NCI-H526 treated with DMSO at 0.1 percent for 48 hours (cell line): Measurements from ENCODE around the gene NCCRP1.

Experiments used
- DNase-seq: peaks from one replicate; lab custom pipeline; 2025; lab: John Stamatoyannopoulos, UW

Gene NCCRP1, protein sequence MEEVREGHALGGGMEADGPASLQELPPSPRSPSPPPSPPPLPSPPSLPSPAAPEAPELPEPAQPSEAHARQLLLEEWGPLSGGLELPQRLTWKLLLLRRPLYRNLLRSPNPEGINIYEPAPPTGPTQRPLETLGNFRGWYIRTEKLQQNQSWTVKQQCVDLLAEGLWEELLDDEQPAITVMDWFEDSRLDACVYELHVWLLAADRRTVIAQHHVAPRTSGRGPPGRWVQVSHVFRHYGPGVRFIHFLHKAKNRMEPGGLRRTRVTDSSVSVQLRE

DNA sequence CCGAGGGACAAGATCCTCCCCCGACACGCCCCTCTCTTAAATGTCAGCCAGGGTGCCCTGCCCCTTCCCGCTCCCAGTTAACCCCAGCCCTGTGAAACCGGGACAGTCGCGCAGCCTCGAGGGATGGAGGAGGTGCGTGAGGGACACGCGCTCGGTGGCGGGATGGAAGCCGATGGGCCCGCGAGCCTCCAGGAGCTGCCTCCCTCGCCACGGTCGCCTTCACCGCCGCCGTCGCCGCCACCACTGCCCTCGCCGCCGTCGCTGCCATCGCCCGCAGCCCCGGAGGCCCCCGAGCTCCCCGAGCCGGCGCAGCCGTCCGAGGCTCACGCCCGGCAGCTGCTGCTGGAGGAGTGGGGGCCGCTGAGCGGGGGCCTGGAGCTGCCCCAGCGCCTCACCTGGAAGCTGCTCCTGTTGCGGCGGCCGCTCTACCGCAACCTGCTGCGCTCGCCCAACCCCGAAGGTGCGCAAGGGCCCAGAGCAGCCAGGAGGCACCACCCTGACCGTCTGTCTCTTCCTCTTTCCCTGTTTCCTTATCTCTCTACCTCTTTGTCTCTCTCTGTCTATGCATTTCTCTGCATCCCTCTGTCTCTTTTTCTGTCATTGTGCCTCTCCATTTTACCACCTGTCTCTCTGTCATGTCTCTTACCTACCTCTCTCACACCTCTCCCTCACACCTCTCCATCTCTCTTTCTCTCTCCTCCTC lies at the start of gene NCCRP1:
Gene NCCRP1 (plus strand): TSS at position 105 of the 703 bp plus-strand sequence. CDS start 19 bp downstream, at position 124.
- DNase-seq, result no peak

DNA sequence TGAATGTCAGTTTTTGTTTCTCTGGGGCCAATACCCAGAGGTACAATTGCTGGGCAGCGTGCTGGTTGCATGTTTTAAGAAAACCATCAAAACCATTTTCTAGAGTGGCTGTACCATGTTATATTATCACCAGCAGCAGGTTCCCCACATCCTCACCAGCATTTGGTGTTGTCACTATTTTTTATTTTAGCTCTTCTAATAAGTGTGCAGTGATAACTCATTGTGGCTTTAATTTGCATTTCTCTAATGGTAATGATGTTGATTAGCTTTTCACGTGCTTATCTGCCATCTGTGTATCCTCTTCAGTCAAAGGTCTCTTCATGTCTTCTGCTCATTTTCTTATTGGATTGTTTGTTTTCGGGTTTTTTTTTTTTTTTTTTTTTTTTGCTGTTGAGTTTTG lies 49.3 kb upstream of the NCCRP1 start:
- no peak for DNase-seq

DNA sequence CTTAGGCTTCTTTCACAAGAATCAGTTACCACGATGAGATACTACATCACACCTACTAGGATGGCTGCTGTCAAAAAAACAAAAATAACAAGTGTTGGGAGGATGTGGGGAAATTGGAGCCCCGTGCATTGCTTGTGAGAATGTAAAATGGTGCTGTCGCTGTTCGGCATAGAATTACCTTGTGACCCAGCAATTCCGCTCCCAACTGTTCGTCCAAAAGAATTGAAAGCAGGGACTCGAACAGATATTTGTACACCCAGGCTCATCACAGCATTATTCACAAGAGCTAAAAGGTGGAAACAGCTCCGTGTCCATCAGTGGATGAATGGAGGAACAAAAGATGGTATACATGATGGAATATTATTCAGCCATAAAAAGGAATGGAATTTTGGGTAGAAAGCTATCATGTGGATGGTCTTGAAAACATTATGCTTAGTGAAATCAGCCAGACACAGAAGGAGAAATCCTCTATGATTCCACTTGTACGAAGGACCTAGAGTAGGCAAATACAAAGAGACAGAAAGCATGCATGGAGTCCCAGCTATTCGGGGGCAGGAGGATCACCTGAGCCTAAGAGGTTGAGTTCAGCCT lies 47.7 kb upstream of the NCCRP1 start:
- no peak for DNase-seq

DNA sequence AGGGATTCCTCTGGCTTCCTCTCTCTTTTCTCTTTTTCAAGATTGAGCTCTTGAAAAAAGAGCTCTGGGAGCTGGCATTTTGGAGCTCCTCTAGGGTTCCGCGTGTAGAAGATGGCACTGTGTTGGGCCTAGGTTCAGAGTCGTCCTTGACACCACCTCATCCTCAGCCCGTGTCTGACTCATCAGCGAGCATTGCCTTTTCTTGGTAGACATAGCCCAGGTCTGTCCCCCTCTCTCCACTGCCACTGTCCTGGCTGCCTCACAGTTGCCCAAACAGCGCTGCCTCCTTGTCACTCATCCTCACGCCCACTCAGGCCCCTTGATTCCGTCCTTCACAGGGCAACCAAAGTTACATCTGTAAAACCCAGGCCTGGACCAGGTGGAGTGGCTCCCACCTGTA lies 46.5 kb upstream of the NCCRP1 start:
- DNase-seq, result no peak

DNA sequence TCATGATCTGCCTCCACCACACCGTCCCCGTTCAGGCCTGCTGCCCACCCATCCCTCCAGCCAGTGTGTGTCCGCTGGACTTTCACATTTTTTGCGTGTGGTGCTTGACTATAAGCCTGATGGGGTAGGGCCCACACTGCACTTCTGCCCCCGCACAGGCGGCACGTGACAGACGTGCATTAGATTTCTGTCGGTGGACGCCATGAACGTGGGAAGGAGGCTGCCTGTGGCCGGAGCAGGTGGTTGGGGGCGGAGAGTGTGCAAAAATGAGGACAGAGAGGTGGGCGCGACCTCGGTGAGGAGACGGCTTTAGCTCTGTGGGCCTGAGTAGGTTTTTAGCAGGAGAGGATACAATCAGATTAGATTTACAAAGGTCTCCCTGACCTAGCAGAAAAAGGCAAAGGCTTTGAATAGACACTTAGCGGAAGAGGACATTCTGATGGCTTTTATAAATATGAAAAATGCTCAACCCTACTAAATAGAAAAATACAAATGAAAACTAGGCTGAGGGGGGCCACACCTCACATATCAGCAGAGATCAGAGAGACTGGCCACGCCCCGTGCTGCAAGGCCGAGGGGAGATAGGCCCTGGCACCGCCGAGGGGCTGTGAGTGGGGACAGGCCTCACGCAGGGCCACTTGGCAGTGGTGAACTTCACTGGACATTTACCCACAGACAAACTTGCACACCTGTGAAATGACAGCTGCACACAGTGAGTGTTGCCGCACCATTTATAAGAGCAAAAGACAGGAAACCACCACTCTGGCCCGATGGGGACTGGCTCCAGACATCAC lies 45.8 kb upstream of the NCCRP1 start:
- DNase-seq, result no peak

DNA sequence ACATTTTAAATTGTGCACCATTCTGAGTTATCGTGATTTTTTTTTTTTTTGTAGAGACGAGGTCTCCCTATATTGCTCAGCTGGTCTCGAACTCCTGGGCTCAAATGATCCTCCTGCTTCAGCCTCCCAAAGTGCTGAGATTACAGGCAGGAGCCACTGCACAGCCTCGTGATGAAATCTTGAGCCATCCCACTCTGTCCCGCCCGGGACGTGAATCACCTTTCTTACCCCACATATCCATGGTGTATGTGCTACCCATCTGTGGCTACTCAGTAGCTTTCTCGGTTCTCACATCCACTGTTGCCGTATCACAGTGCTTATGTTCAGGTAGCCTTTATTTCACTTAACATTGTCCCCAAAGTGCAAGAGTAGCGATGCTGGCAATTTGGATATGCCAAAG lies 44.7 kb upstream of the NCCRP1 start:
- no peak for DNase-seq

DNA sequence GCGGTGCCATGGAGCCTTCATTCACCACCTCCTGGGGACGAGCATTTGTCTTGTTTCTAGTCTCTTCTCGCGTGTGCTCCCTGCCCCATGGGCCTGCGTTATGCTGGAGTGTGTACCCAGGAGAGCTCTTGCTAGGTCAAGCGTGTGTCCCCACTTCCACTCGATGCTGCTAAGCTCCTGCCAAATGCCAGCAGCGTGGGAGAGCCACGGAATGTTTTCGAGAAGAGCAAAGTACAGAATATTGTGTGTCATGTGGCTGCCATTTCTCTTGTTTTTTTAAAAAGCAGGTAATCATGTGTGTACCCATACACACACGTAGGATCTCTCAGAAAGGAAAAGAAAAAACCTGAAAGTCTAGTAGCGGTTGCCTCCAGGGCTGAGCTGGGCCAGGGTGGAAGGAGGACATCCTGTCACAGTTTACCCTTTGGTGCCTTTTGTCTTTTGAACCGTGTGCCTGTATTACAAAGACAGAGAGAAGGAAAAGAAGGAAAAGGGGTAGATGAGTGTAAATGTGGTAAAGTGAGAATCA lies 42.6 kb upstream of the NCCRP1 start:
- DNase-seq, result no peak

DNA sequence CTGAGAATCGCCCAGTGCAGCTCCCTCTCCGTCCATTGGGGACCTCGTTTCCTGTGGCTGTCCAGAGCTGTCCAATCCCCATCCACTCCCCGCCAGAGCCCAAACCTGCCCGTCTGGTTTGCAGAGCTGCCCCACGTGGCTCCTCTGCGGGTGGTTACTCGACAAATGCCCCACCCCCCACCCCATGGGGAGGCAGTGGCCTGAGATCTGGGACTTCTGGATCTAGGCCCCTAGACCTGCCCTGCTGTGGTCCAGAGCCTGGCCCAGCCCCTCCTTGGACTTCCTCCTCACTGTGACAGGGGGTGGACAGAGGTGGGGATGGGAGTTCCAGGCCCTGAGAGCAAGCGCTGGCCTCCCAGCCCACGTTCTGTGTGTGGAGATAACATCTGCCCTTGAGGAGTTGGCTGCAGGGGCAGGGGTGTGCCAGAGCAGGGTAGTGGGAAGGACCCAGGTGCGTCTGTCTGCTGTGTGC lies 42.1 kb upstream of the NCCRP1 start:
- peak; percentile 35 for DNase-seq

DNA sequence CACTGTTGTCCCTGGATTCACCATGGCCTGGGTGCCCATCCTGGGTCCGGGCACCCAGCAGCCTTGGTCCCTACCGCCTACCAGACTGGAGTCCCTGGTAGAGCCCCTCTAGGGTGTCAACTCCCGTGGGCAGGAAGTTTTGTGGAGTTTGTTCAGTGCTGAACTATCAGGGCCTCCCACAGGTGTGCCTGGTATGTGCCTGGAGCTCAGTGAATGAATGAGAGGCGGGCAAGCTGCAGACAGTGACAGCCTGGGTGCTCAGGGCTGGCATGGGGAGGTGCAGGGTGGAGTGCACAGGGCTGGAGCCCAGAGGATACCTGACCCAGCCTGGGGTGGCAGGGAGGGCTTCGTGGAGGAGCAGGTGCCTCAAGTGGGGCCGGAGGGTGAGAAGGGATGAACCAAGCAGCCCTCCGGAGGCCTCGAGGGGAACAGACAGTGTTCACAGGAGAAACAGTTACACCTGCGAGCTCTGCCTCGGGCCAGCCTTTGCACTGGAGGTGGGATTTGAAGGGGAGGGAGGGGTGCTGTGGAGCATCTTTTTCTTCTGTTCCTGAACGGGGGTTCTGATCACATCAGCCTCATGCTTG lies 41.6 kb upstream of the NCCRP1 start:
- no peak for DNase-seq

DNA sequence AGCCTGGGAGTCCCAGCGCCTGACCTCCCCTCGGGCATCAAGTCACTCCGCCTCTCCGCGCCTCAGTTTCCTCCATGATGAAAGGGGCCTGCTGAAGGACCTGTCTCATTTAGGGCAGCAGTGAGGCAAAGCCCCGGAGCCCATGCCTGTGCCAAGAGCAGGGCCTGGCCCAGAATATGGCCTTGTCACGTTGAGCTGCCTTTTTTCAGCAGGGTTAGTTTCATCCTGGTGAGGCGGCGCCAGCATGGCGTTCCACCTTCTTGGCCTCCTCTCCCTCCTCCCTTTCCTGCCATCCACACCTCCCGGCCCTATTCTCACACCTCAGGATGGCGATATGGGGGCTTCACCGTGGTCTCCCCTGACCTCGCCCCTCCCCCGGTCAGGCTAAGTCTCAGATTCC lies 41.0 kb upstream of the NCCRP1 start:
- DNase-seq, result no peak

DNA sequence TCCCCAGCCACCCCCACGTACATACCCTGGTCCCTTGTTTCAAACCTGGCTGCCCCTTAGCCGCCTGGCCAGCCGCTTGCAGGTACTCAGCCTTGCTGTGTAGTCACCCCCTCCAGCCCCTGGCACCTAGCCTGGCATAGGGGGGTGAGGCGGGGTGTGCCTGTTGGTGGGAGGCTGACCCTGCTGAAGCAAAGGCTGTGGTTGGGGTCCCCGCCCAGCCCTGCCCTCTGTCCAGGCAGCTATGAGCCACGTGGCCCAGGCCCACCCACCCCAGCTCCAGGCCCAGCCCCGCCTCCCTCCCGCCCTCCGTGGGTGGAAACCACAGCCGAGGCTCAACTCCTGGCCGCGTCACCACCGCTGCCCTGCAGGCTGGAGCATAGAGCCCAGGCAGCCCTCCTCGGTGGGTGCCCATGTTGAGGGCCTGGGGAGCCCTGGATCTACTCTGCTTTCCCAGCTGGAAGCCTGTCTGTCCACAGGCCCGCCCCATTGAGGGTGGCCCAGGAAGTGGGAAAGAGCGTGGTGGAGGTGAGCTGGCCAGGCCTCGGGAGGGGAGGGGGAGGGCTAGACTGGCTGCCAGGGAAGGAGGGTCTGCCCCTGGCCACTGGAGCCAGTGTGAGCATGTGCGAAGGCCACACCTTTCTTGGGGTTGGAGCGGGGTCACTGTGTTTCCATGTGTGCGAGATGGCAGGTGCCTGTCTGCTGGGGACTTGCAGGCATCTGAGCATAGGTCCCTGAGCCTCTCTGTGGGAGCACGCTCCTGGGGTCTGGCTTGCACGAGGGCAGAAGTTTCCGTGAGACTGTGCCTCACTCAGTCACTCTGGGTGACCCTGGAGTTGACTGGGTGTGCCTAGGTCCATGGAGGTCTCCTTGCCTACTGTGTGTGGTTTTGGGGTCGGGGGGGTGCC lies 40.2 kb upstream of the NCCRP1 start:
- no peak for DNase-seq

DNA sequence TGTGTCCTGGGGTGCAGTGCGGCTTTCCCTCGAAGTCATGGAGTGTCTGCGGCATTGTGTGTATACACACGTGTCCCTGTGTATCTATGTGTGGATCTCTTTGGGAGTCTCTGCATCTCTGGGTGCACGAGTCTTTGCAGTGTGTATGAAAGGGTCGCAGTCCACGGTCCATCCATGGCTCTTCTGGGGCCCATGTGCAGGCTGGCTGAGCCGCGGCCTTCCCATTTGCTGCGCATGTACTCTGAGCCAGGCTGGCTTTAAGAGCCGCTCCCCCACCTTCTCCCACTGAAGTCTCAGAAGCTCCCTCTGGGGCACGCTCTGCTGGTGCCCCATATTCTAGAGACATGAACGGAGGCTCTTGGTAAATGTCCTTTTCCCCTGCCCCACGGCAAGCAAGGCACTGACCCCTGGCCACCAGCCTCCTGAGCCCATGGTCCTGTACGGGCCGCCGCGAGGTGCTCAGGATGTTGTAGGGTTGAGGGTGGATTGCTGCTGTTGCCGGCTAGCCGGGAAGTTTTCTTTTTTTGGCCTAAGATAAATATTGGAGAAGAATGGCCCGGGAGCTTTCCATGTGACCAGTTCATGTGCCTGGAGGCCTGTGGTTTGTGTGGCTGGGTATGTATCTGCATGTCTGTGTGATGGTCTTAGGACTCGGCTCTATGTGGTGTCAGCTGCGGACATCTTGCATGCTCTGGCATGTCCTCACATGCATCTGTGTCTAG lies 39.3 kb upstream of the NCCRP1 start:
- no peak for DNase-seq

DNA sequence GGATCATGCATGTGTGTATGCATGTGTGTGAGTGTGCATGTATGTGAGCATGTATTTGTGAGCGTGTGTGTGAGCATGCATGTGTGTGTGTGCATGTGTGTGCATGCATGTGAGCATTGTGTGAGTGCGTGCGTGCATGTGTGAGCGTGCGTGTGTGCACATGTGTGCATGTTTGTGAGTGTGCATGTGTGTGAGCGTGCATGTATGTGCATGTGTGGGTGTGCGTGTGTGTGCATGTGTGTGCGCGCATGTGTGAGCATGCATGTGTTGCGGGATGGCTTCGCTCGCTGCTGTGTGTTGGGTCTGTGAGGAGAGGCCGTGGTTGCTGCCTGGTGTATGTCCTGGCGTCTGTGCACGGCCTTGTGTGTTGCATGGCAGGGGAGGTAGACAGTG lies 38.8 kb upstream of the NCCRP1 start:
- DNase-seq, result no peak

DNA sequence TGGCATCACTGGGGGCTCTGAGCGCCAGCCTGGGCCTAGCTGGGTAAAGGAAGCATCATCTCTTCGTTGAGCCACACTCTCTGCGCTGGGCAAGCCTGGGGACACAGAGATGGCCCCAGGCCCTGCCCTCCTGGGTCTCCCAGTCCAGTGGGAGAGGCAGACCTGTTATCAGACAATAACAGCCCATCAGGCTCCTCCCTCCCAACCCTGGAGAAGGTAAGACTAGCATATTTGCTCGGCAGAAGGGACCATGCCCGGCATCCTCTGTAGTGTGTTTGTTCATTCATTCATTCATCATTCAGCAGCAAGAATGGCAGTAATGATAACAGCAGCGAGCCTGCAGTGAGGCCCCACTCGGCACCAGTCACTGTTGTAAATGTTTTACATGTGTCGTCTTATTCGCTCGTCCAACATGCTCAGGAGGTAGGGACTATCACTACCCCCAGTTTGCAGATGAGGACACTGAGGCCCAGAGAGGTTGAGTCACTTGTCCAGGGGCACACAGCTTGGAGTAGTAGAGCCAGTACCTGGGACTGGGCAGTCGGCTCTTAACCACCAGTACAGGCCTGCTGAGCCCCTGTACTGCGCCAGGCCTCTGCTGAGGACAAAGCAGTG lies 38.0 kb upstream of the NCCRP1 start:
- DNase-seq, result no peak

DNA sequence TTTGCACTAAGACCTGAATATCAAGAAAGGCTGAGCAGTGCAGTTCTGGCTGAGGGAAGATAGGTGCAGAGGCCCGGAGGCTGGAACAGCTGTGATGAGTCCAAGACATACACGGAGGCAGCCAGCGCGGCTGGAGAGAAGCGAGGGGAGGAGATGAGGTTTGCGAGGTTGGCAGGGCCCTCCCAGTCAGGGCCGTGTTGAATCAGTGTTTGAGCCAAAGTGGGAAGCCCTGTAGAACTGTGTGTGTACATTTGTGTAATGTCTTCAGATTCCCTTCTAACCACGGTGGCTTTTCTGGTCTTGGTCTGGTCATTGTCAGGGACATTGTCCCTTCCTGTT lies 36.3 kb upstream of the NCCRP1 start:
- no peak for DNase-seq

DNA sequence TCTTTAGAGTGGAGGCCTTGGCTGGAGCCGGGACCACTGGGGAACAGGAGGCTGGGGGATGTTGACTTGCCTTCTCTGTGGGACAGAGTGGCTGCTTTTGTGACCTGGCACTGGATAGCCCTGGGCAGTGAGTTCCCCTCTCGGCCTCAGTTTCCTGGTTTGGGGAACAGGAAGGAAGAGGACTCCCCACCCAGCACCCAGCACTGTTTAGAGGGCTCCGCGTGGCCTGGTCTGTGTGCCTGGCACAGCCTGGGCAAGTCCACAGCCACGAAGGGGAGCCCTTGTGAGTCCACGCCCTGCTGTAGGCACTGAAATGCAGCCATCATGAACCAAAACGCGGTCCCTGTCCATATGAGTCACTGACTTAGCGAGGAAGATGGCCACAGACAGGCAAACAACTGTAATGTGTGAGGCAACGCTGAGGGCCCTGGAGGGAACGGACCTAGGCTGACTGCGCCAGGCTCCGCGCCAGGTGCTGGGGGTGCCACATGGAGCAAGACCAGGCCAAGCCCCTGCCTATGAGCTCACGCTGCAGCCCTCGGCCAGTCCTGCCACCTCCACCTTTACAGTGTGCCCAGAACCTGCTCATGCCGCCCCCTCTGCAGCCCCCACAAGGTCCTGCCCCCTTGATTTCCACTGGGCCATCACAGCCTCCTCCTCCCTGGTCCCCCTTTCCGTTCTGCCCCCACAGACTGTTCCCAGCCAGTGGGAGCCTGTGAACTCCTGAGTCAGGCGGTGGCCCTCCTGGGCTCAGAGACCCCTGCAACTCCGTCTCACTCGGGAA lies 35.7 kb upstream of the NCCRP1 start:
- no peak for DNase-seq

DNA sequence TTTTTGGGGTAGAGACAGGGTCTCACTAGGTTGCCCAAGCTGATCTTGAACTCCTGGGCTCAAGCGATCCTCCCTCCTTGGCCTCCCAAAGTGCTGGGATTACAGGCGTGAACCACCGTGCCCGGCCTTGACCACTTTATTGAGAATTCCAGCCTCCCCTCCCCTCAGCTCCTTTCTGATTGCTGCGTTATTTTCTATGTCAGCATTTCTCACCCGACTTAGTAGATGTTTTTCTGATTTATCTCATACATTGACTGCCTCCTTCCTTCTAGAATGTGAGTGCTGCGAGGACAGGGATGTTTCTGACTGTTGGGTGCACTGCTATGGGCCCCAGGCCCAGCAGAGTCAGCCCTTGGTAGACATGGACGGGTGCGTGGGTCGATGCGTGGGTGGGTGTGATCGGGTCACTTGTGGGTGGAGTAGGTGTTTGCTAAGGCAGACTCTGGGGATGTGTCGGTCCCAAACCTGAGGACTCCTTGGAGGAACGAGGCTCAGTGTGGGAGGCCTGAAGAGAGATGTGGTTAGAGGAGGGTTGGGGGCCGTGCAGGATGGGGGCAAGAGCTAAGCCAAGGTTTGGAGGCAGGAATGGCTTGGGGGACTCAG lies 34.2 kb upstream of the NCCRP1 start:
- DNase-seq, result no peak

DNA sequence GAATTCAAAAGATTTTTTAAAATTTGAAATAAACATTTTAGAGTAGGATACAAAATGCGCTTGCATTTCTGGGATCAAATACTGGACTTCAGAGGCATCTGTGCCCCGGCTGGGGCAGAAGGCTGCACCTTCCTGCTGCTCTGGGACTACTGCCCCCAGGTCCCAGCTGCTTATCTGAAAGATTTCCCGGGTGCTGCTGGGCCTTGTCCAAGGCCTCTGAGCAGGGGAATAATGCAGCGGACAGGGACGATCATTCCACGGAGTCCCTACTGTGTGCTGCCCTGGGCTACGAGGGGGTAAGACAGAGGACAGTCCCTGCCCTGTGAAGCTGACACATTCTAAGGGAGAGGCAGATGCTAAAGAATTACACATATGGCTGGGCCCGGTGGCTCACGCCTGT lies 33.1 kb upstream of the NCCRP1 start:
- DNase-seq, result no peak

DNA sequence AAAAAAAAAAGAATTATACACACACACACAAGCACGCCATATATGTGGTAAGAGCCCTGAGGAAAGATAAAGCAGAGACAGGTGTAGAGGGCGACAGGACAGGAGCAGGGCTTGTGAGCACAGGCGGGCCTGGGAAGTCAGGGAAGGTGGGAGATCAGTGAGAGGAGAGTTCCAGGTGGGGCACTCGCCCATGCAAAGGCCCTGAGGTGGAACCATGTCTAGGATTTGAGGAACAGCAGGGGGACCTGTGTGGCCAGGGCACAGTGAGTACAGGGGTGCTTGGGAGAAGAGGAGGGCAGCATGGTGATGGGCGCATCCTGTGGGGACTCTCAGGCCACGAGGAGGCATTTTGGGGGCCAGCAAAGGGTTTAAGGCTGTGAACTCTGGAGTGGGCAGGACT lies 32.5 kb upstream of the NCCRP1 start:
- no peak for DNase-seq
